ENCODE data around the gene SRGAP3. TPM values are rescaled to one million over a fixed set of nuclear protein-coding genes. Genes with fewer than 3 reads are reported as not detected.
A peak's percentile ranks its signal among the peaks of the same experiment; 100 is the strongest.

The SRGAP3 gene
- polyA plus RNA-seq, 3 donors = 0.27 to 1.3 (median 0.87) TPM

DNA sequence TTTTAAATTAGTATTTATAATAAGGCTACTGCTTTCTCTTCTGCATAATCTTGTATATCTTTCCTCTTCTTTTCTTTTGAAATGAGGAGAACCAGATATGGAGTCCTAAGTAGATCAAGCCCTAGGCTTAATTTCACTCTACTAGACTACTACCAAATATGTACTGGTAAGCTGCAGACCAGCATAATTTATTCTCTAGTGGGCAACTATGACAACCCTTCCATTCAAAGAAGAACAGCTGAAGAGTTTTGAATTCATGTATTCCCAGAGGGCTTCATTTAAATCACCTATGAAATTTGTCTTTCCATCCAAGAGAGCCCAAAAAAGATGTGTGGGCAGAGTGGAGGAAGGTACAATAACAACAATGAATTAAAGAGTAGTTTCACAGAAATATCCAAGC is 296.1 kb downstream of the SRGAP3 start:
- Histone ChIP-seq H3K4me3 (replicated peaks in 1 of 3; ENCODE audit: low read depth in 2 of 3, low read length in 3 of 3) (no peak overlapping the region), H3K9me3 (replicated peaks in 1 of 2; ENCODE audit: control insufficient read depth in 1 of 2, insufficient read depth in 1 of 2, low read length in 2 of 2) (no peaks in the 10 kb centered on the region), H3K27ac (ENCODE audit: low read depth in 1 of 2, low read length in 2 of 2) (no peak overlapping the region), H3K79me2 (ENCODE audit: insufficient read depth, low read length) (peaks cover 16% of the 10 kb centered on the region), H2AFZ (ENCODE audit: insufficient read depth, low read depth, low read length, poor library complexity, severe bottlenecking) (no peak overlapping the region), H3K9ac (ENCODE audit: insufficient read depth, low read length, poor library complexity, severe bottlenecking) (no peak overlapping the region), H3K4me2 (replicated peaks; ENCODE audit: extremely low read depth, low read length, poor library complexity, severe bottlenecking) (no peak overlapping the region), H3K36me3 (replicated peaks in 1 of 2; ENCODE audit: control insufficient read depth in 1 of 2, insufficient read depth in 2 of 2, low read length in 2 of 2) (peaks cover 4 to 22% of the 10 kb centered on the region in 2 donors), H4K20me1 (ENCODE audit: insufficient read depth, low read length) (no peaks in the 10 kb centered on the region), H3K4me1 (ENCODE audit: control insufficient read depth in 1 of 2, insufficient read depth in 2 of 2, low read length in 2 of 2) (no peaks in the 10 kb centered on the region), H3K27me3 (ENCODE audit: control insufficient read depth in 2 of 2, insufficient read depth in 2 of 2, low read length in 2 of 2) (no peaks in the 10 kb centered on the region)
- H3K9me3 Mint-ChIP-seq = peaks cover 0 to 3% (median 0%) of the 10 kb centered on the region in 7 donors
- no peak for DNase-seq
- TF ChIP-seq, protein P1, sequence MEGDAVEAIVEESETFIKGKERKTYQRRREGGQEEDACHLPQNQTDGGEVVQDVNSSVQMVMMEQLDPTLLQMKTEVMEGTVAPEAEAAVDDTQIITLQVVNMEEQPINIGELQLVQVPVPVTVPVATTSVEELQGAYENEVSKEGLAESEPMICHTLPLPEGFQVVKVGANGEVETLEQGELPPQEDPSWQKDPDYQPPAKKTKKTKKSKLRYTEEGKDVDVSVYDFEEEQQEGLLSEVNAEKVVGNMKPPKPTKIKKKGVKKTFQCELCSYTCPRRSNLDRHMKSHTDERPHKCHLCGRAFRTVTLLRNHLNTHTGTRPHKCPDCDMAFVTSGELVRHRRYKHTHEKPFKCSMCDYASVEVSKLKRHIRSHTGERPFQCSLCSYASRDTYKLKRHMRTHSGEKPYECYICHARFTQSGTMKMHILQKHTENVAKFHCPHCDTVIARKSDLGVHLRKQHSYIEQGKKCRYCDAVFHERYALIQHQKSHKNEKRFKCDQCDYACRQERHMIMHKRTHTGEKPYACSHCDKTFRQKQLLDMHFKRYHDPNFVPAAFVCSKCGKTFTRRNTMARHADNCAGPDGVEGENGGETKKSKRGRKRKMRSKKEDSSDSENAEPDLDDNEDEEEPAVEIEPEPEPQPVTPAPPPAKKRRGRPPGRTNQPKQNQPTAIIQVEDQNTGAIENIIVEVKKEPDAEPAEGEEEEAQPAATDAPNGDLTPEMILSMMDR (IDR thresholded peaks at IDR 0.05) = no peak
- peaks cover 0 to 1% (median 0%) of the 10 kb centered on the region in 3 donors for H3K27me3 Mint-ChIP-seq (ENCODE audit: low read depth in 3 of 3)
- peaks cover 13 to 15% of the 10 kb centered on the region in 2 donors for H3K36me3 Mint-ChIP-seq
- no peak overlapping the region for H3K27ac Mint-ChIP-seq
- intact Hi-C loops (cut with micrococcal nuclease) = no loop called here
- no peak overlapping the region for H3K4me3 Mint-ChIP-seq
- peaks cover 9% of the 10 kb centered on the region for H3K4me1 Mint-ChIP-seq

DNA sequence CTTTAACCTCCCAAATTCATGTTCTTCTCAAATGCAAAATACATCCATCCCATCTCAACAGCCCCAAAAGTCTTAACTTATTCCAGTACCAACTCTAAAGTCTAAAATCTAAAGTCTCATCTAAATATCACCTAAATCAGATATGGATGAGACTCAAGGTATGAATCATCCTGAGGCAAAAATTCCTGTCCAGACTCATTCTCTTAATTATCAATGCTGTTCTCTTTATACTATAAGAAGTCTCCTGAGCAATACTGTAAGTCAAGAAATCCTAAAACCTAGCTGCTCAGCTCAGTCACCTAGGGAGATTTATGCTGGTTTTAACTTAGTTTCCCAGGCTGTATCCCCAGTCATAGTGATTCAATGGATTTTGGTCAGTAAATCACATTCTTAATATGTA is 297.3 kb downstream of the SRGAP3 start:
- intact Hi-C loops (cut with micrococcal nuclease) = no loop called here
- Mint-ChIP-seq H3K27me3 (ENCODE audit: low read depth in 3 of 3) (peaks cover 0 to 1% (median 0%) of the 10 kb centered on the region in 3 donors), H3K36me3 (peaks cover 19 to 20% of the 10 kb centered on the region in 2 donors), H3K4me1 (peaks cover 9% of the 10 kb centered on the region), H3K9me3 (peaks cover 0 to 3% (median 0%) of the 10 kb centered on the region in 7 donors), H3K27ac (peak overlapping the region in 1 of 7 donors; percentile 42), H3K4me3 (no peak overlapping the region)
- no peaks in the 10 kb centered on the region for H3K4me1 ChIP-seq (ENCODE audit: control insufficient read depth in 1 of 2, insufficient read depth in 2 of 2, low read length in 2 of 2)
- peaks cover 2 to 22% of the 10 kb centered on the region in 2 donors for H3K36me3 ChIP-seq (replicated peaks in 1 of 2; ENCODE audit: control insufficient read depth in 1 of 2, insufficient read depth in 2 of 2, low read length in 2 of 2)
- H3K4me2 ChIP-seq (replicated peaks; ENCODE audit: extremely low read depth, low read length, poor library complexity, severe bottlenecking) = no peak overlapping the region
- TF ChIP-seq, protein P1 (IDR thresholded peaks at IDR 0.05) = no peak
- H3K79me2 ChIP-seq (ENCODE audit: insufficient read depth, low read length) = peaks cover 16% of the 10 kb centered on the region
- H4K20me1 ChIP-seq (ENCODE audit: insufficient read depth, low read length) = no peaks in the 10 kb centered on the region
- H3K9ac ChIP-seq (ENCODE audit: insufficient read depth, low read length, poor library complexity, severe bottlenecking) = no peak overlapping the region
- no peak overlapping the region for H3K4me3 ChIP-seq (replicated peaks in 1 of 3; ENCODE audit: low read depth in 2 of 3, low read length in 3 of 3)
- no peak for DNase-seq
- no peaks in the 10 kb centered on the region for H3K27me3 ChIP-seq (ENCODE audit: control insufficient read depth in 2 of 2, insufficient read depth in 2 of 2, low read length in 2 of 2)
- no peak overlapping the region for H2AFZ ChIP-seq (ENCODE audit: insufficient read depth, low read depth, low read length, poor library complexity, severe bottlenecking)
- H3K27ac ChIP-seq (ENCODE audit: low read depth in 1 of 2, low read length in 2 of 2) = no peak overlapping the region
- H3K9me3 ChIP-seq (replicated peaks in 1 of 2; ENCODE audit: control insufficient read depth in 1 of 2, insufficient read depth in 1 of 2, low read length in 2 of 2) = no peaks in the 10 kb centered on the region

Measured in CD14-positive monocyte (primary cell).